Erythroblast (primary cell): ENCODE measurements around the gene NT5C3A.

Experiments used
- GATA1 ChIP-seq: IDR thresholded peaks from 2 replicates; pipeline ENCODE4 v1.6.1; 2011; ENCODE audit warnings: low read depth, mild to moderate bottlenecking, control low read depth, low read length, moderate library complexity
- POLR2A ChIP-seq: IDR thresholded peaks from 2 replicates; pipeline ENCODE4 v1.6.1; 2011; ENCODE audit warnings: mild to moderate bottlenecking, low read length

GRCh38 chr7:33107136-33108066 is 44.8 kb upstream of the NT5C3A start:
- TF ChIP-seq POLR2A (no peak), GATA1 (no peak)
